Measurements from ENCODE around the gene NEURL4.

The NEURL4 gene

DNA sequence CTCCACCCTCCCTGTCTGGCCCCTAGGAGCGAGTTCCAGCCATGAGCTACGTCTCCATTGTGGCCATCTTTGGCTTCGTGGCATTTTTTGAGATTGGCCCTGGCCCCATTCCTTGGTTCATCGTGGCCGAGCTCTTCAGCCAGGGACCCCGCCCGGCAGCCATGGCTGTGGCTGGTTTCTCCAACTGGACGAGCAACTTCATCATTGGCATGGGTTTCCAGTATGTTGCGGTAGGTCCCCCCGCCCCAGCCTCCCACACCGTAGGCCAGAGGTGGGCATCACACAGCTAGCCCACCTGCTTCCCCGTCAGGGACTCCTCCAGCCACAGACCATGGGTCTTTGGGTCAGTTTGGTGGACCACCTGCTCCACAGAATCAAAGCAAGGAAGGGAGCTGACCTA is 43.5 kb downstream of the NEURL4 start:
- TF ChIP-seq, protein P1, sequence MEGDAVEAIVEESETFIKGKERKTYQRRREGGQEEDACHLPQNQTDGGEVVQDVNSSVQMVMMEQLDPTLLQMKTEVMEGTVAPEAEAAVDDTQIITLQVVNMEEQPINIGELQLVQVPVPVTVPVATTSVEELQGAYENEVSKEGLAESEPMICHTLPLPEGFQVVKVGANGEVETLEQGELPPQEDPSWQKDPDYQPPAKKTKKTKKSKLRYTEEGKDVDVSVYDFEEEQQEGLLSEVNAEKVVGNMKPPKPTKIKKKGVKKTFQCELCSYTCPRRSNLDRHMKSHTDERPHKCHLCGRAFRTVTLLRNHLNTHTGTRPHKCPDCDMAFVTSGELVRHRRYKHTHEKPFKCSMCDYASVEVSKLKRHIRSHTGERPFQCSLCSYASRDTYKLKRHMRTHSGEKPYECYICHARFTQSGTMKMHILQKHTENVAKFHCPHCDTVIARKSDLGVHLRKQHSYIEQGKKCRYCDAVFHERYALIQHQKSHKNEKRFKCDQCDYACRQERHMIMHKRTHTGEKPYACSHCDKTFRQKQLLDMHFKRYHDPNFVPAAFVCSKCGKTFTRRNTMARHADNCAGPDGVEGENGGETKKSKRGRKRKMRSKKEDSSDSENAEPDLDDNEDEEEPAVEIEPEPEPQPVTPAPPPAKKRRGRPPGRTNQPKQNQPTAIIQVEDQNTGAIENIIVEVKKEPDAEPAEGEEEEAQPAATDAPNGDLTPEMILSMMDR (IDR thresholded peaks at IDR 0.05): no peak
- H3K36me3 Mint-ChIP-seq (ENCODE audit: low read depth): peaks cover 9% of the 10 kb centered on the region
- no peak overlapping the region for H3K27ac Mint-ChIP-seq
- no peaks in the 10 kb centered on the region for H3K9me3 Mint-ChIP-seq
- no peaks in the 10 kb centered on the region for H3K27me3 Mint-ChIP-seq (ENCODE audit: low read depth, poor library complexity)
- DNase-seq: no peak
- H3K4me1 Mint-ChIP-seq: peaks cover 60% of the 10 kb centered on the region
- H3K4me3 Mint-ChIP-seq: no peak overlapping the region

DNA sequence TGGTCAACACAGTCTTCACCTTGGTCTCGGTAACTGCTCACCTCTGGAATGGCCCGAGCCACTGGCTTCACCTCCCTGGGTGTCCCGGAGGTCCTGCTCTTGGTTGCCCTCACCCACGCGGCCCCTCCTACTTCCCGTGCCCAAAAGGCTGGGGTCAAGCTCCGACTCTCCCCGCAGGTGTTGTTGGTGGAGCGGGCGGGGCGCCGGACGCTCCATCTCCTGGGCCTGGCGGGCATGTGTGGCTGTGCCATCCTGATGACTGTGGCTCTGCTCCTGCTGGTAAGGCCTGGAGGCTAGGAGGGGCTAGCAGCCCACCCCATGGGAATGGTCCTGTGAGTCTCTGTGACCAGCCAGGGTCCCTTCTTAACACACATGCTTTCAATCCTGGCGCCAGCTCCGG is 44.2 kb downstream of the NEURL4 start:
- no peak for DNase-seq
- H3K36me3 Mint-ChIP-seq (ENCODE audit: low read depth): peaks cover 9% of the 10 kb centered on the region
- H3K27me3 Mint-ChIP-seq (ENCODE audit: low read depth, poor library complexity): peaks cover 4% of the 10 kb centered on the region
- no peak overlapping the region for H3K4me3 Mint-ChIP-seq
- H3K4me1 Mint-ChIP-seq: peaks cover 62% of the 10 kb centered on the region
- no peak overlapping the region for H3K27ac Mint-ChIP-seq
- TF ChIP-seq, protein P1 (IDR thresholded peaks at IDR 0.05): no peak
- H3K9me3 Mint-ChIP-seq: no peaks in the 10 kb centered on the region

- Mint-ChIP-seq H3K36me3 (ENCODE audit: low read depth) (peaks cover 9% of the 10 kb centered on the region), H3K4me1 (peaks cover 59% of the 10 kb centered on the region), H3K27ac (no peak overlapping the region), H3K9me3 (no peaks in the 10 kb centered on the region), H3K27me3 (ENCODE audit: low read depth, poor library complexity) (peaks cover 15% of the 10 kb centered on the region), H3K4me3 (peak overlapping the region; percentile 32)
- TF ChIP-seq, protein P1 (IDR thresholded peaks at IDR 0.05): no peak
- no peak for DNase-seq
These were observed 45.5 kb downstream of the NEURL4 start for GRCh38 chr17:7283471-7284216.

GRCh38 chr17:7282752-7283321 is 46.3 kb downstream of the NEURL4 start:
- H3K27me3 Mint-ChIP-seq (ENCODE audit: low read depth, poor library complexity): peaks cover 18% of the 10 kb centered on the region
- peaks cover 50% of the 10 kb centered on the region for H3K4me1 Mint-ChIP-seq
- TF ChIP-seq, protein P1 (IDR thresholded peaks at IDR 0.05): no peak
- no peak for DNase-seq
- H3K36me3 Mint-ChIP-seq (ENCODE audit: low read depth): peaks cover 9% of the 10 kb centered on the region
- no peaks in the 10 kb centered on the region for H3K9me3 Mint-ChIP-seq
- no peak overlapping the region for H3K27ac Mint-ChIP-seq
- H3K4me3 Mint-ChIP-seq: peak overlapping the region; percentile 84

GRCh38 chr17:7281953-7282751 is 47.0 kb downstream of the NEURL4 start:
- H3K4me3 Mint-ChIP-seq: peak overlapping the region; percentile 84
- TF ChIP-seq, protein P1 (IDR thresholded peaks at IDR 0.05): no peak
- H3K36me3 Mint-ChIP-seq (ENCODE audit: low read depth): peaks cover 9% of the 10 kb centered on the region
- peaks cover 45% of the 10 kb centered on the region for H3K4me1 Mint-ChIP-seq
- H3K27ac Mint-ChIP-seq: no peak overlapping the region
- H3K9me3 Mint-ChIP-seq: no peaks in the 10 kb centered on the region
- H3K27me3 Mint-ChIP-seq (ENCODE audit: low read depth, poor library complexity): peaks cover 25% of the 10 kb centered on the region
- DNase-seq: peak; percentile 63
